Ishikawa (cell line): ENCODE results near the gene LNP1.

Experiments
- CEBPB ChIP-seq: IDR thresholded peaks from 2 replicates; pipeline ENCODE4 v1.6.1; 2012
- CREB1 ChIP-seq: IDR thresholded peaks from 2 replicates; pipeline ENCODE4 v1.6.1; 2012; ENCODE audit warnings: low read depth
- EP300 ChIP-seq: IDR thresholded peaks from 2 replicates; pipeline ENCODE4 v1.6.1; 2012; ENCODE audit warnings: borderline replicate concordance
- FOXM1 ChIP-seq: IDR thresholded peaks from 2 replicates; pipeline ENCODE4 v1.6.1; 2012; ENCODE audit warnings: low read depth, borderline replicate concordance
- NFIC ChIP-seq: IDR thresholded peaks from 2 replicates; pipeline ENCODE4 v1.6.1; 2012
- RAD21 ChIP-seq: IDR thresholded peaks from 2 replicates; pipeline ENCODE4 v1.6.1; 2012; ENCODE audit warnings: low read depth
- TAF1 ChIP-seq: IDR thresholded peaks from 2 replicates; pipeline ENCODE4 v1.6.1; 2012; ENCODE audit warnings: low read depth, mild to moderate bottlenecking
- YY1 ChIP-seq: IDR thresholded peaks from 2 replicates; pipeline ENCODE4 v1.6.1; 2012; ENCODE audit warnings: low read depth
- TF ChIP-seq, protein P1 (sequence below): IDR thresholded peaks from 2 replicates; pipeline ENCODE4 v1.6.1; 2012
- TF ChIP-seq, protein P2 (sequence below): IDR thresholded peaks from 2 replicates; pipeline ENCODE4 v1.6.1; 2012
- TF ChIP-seq, protein P3 (sequence below): IDR thresholded peaks from 2 replicates; pipeline ENCODE4 v1.6.1; 2012; ENCODE audit warnings: low read depth, mild to moderate bottlenecking

DNA sequence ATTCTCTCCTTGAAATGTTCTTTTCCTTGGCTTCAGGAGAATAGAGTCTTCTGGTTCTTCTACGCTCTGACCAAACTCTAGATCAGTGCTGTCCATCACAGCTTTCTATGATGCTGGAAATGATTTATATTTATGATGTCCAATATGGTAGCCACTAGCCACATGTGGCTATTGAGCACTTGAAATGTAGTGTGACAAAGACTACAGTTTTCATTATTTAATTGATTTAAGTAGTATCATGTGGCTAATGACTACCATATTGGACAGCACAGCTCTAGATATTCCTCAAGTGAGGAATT is 2.9 kb downstream of the LNP1 start:
- TF ChIP-seq YY1 (no peak), EP300 (no peak), CEBPB (no peak), TAF1 (no peak), RAD21 (no peak), NFIC (no peak), CREB1 (no peak), FOXM1 (no peak)
- TF ChIP-seq, protein P1, sequence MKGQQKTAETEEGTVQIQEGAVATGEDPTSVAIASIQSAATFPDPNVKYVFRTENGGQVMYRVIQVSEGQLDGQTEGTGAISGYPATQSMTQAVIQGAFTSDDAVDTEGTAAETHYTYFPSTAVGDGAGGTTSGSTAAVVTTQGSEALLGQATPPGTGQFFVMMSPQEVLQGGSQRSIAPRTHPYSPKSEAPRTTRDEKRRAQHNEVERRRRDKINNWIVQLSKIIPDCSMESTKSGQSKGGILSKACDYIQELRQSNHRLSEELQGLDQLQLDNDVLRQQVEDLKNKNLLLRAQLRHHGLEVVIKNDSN: no peak
- TF ChIP-seq, protein P2, sequence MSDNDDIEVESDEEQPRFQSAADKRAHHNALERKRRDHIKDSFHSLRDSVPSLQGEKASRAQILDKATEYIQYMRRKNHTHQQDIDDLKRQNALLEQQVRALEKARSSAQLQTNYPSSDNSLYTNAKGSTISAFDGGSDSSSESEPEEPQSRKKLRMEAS: no peak
- TF ChIP-seq, protein P3, sequence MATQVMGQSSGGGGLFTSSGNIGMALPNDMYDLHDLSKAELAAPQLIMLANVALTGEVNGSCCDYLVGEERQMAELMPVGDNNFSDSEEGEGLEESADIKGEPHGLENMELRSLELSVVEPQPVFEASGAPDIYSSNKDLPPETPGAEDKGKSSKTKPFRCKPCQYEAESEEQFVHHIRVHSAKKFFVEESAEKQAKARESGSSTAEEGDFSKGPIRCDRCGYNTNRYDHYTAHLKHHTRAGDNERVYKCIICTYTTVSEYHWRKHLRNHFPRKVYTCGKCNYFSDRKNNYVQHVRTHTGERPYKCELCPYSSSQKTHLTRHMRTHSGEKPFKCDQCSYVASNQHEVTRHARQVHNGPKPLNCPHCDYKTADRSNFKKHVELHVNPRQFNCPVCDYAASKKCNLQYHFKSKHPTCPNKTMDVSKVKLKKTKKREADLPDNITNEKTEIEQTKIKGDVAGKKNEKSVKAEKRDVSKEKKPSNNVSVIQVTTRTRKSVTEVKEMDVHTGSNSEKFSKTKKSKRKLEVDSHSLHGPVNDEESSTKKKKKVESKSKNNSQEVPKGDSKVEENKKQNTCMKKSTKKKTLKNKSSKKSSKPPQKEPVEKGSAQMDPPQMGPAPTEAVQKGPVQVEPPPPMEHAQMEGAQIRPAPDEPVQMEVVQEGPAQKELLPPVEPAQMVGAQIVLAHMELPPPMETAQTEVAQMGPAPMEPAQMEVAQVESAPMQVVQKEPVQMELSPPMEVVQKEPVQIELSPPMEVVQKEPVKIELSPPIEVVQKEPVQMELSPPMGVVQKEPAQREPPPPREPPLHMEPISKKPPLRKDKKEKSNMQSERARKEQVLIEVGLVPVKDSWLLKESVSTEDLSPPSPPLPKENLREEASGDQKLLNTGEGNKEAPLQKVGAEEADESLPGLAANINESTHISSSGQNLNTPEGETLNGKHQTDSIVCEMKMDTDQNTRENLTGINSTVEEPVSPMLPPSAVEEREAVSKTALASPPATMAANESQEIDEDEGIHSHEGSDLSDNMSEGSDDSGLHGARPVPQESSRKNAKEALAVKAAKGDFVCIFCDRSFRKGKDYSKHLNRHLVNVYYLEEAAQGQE: no peak
